ENCODE measurements around the gene CCPG1.

GRCh38 chr15:55402707-55403106 lies 5.5 kb downstream of the CCPG1 start:
- TF ChIP-seq, protein P1, sequence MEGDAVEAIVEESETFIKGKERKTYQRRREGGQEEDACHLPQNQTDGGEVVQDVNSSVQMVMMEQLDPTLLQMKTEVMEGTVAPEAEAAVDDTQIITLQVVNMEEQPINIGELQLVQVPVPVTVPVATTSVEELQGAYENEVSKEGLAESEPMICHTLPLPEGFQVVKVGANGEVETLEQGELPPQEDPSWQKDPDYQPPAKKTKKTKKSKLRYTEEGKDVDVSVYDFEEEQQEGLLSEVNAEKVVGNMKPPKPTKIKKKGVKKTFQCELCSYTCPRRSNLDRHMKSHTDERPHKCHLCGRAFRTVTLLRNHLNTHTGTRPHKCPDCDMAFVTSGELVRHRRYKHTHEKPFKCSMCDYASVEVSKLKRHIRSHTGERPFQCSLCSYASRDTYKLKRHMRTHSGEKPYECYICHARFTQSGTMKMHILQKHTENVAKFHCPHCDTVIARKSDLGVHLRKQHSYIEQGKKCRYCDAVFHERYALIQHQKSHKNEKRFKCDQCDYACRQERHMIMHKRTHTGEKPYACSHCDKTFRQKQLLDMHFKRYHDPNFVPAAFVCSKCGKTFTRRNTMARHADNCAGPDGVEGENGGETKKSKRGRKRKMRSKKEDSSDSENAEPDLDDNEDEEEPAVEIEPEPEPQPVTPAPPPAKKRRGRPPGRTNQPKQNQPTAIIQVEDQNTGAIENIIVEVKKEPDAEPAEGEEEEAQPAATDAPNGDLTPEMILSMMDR (IDR thresholded peaks at IDR 0.05; ENCODE audit: low read depth, low read length): no peak
- no peak for TF ChIP-seq EZH2phosphoT487 (IDR thresholded peaks at IDR 0.05; ENCODE audit: low read depth)

Measured in OCI-LY3 (cell line).